GM12865 (cell line): ENCODE results near the gene UPK3B.
A peak's percentile ranks its signal among the peaks of the same experiment; 100 is the strongest.
"Not testable (repeated sequence)": the region's sequence is repeated elsewhere in the genome, so short reads cannot be mapped to it uniquely, and the experiment has no call there.

Source experiments
- DNase-seq: peaks from one replicate; pipeline ENCODE4 v3.0.0; 2010; ENCODE audit warnings: low read depth
- H3K4me3 ChIP-seq: 2 replicates; pipeline ENCODE4 v1.5.1; 2011; ENCODE audit warnings: mild to moderate bottlenecking, low read depth, low read length, control low read depth
- CTCF ChIP-seq: IDR thresholded peaks from 2 replicates; pipeline ENCODE4 v1.5.1; 2011; ENCODE audit warnings: low read length, control low read depth, low read depth, inconsistent platforms; ENCODE audit not compliant: insufficient read depth; ENCODE audit errors: missing control alignments

The UPK3B gene

GRCh38 chr7:76509931-76510877, at the start of gene UPK3B:
TSS of gene UPK3B (plus strand) at chr7:76510552. CDS start at chr7:76510653, 101 bp downstream.
- no peak within 1 kb of the TSS for H3K4me3 ChIP-seq
- DNase-seq, result no peak
- TF ChIP-seq CTCF, result no peak

- not testable (repeated sequence) for H3K4me3 ChIP-seq, DNase-seq
These were observed 49.6 kb upstream of the UPK3B start for GRCh38 chr7:76460767-76461166.

GRCh38 chr7:76461464-76462101, 48.8 kb upstream of the UPK3B start, which contains the start of gene DTX2:
TSS of gene DTX2 (plus strand) at chr7:76461709. CDS start at chr7:76480510, 18,801 bp downstream.
- not testable (repeated sequence) for DNase-seq
- peak within 1 kb of the TSS; percentile 45 for H3K4me3 ChIP-seq

- DNase-seq, H3K4me3 ChIP-seq: not testable (repeated sequence)
These were observed 48.0 kb upstream of the UPK3B start for GRCh38 chr7:76462271-76462882.

GRCh38 chr7:76464959-76465358, 45.4 kb upstream of the UPK3B start:
- not testable (repeated sequence) for H3K4me3 ChIP-seq, DNase-seq

- H3K4me3 ChIP-seq, DNase-seq: not testable (repeated sequence)
These were observed 44.4 kb upstream of the UPK3B start for GRCh38 chr7:76465950-76466349.

- H3K4me3 ChIP-seq, result not testable (repeated sequence)
- DNase-seq, result peak; percentile 30
These were observed 42.5 kb upstream of the UPK3B start for GRCh38 chr7:76467743-76468404.

GRCh38 chr7:76471556-76472221, 38.7 kb upstream of the UPK3B start:
- H3K4me3 ChIP-seq, DNase-seq: not testable (repeated sequence)

GRCh38 chr7:76473097-76473496, 37.3 kb upstream of the UPK3B start:
- not testable (repeated sequence) for H3K4me3 ChIP-seq, DNase-seq

- H3K4me3 ChIP-seq, DNase-seq: not testable (repeated sequence)
These were observed 34.1 kb upstream of the UPK3B start for GRCh38 chr7:76476280-76476679.

GRCh38 chr7:76476742-76477474, 33.4 kb upstream of the UPK3B start:
- not testable (repeated sequence) for H3K4me3 ChIP-seq, DNase-seq

- not testable (repeated sequence) for DNase-seq, H3K4me3 ChIP-seq
These were observed 30.7 kb upstream of the UPK3B start for GRCh38 chr7:76479628-76480027.

GRCh38 chr7:76480403-76481253, 29.7 kb upstream of the UPK3B start:
- DNase-seq, H3K4me3 ChIP-seq: not testable (repeated sequence)

- DNase-seq, H3K4me3 ChIP-seq: not testable (repeated sequence)
These were observed 27.7 kb upstream of the UPK3B start for GRCh38 chr7:76482660-76483059.

GRCh38 chr7:76483081-76483480, 27.3 kb upstream of the UPK3B start:
- H3K4me3 ChIP-seq, result not testable (repeated sequence)

More at GRCh38 chr7:76483081-76483480, 27.3 kb upstream of the UPK3B start:
- not testable (repeated sequence) for DNase-seq
